Posterior vena cava (tissue), 2 donors: ENCODE results near the gene KANK2. TPM values are rescaled to one million over a fixed set of nuclear protein-coding genes. Genes with fewer than 3 reads are reported as not detected.
"Not testable (repeated sequence)": the region's sequence is repeated elsewhere in the genome, so short reads cannot be mapped to it uniquely, and the experiment has no call there.

ENCODE experiments used
- DNase-seq: peaks from one replicate; pipeline ENCODE4 v3.0.0-alpha.2; 2020; ENCODE audit warnings: low spot score
- intact Hi-C, 2 donors: fragments of 100-400 bp; cut with DNase I; formaldehyde crosslinking; loops; one replicate each; pipeline versions ENCODE4 v1.14.1 to v1.14.2; 2022 to 2023
- total RNA-seq, 2 donors: library from RNA; stranded (reverse); fragmentation: NEBNext Ultra II Directional; extraction: Animal tissue kit (Norgen Biotek cat#: 25700); gene quantifications; one replicate each; pipeline ENCODE4 v1.2.1, GENCODE V29; 2021
- donor health status: DM: yes; HTN: yes; CAD: no.
- donor health status: DM: yes; HTN: yes; CAD: no.

Gene KANK2
- total RNA-seq, 2 donors from 2014 or later = 355 to 482 TPM

DNA sequence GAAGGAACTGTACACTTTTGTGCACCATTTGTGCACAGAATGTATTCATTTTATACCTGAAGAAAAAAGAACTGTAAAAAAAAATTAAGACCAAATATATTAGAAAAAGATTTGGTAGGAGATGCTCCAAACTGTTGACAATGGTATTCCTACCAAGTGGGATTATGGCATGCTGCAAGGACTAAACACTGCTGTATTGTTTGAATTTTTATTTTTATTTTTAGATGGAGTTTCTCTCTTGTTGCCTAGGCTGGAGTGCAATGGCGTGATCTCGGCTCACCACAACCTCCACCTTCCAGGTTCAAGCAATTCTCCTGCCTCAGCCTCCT, 36.9 kb downstream of the KANK2 start:
- not testable (repeated sequence) for DNase-seq
- intact Hi-C loops = loop anchor here in 1 of 2 donors (5.0 kb wide), 1 partner anchor 37 kb away; the partner anchor contains the start of gene KANK2

DNA sequence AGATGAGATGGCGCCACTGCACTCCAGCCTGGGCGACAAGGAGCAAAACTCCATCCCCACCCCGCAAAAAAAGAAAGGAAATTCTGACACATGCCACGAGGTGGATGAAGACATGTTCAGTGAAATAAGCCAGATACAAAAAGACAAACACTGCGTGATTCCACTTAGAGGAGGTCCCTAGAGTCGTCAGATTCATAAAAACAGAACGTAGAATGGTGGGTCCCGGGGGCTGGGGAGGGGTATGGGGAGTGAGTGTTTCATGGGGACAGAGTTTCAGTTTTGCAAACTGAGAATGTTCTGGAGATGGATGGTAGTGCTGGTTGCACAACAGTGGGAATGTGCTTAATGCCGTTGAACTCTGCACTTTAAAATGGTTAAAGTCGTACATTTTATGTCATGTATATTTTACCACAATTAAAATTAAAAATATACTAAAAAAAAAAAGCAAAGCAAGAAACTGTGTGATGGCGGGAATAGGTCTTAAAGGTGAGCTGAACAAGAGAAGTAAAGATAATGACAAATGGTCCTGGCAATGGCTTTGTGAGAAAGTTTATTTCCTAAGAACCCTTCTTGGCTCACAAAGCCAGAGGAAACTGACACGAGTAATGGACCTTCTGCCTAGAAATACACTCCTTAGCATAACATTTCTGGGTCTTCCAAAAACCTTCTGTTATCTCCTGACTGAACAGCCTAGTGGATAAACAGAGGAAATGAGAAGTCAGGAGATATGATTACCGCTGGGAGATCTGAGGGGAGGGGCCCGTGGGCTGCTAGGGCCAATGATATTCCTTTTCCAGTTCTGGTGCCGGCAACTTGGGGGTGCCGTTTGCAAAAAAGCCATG, 37.5 kb downstream of the KANK2 start:
- intact Hi-C loops = loop anchor here in 1 of 2 donors (5.0 kb wide), 1 partner anchor 37 kb away; the partner anchor contains the start of gene KANK2
- no peak for DNase-seq

DNA sequence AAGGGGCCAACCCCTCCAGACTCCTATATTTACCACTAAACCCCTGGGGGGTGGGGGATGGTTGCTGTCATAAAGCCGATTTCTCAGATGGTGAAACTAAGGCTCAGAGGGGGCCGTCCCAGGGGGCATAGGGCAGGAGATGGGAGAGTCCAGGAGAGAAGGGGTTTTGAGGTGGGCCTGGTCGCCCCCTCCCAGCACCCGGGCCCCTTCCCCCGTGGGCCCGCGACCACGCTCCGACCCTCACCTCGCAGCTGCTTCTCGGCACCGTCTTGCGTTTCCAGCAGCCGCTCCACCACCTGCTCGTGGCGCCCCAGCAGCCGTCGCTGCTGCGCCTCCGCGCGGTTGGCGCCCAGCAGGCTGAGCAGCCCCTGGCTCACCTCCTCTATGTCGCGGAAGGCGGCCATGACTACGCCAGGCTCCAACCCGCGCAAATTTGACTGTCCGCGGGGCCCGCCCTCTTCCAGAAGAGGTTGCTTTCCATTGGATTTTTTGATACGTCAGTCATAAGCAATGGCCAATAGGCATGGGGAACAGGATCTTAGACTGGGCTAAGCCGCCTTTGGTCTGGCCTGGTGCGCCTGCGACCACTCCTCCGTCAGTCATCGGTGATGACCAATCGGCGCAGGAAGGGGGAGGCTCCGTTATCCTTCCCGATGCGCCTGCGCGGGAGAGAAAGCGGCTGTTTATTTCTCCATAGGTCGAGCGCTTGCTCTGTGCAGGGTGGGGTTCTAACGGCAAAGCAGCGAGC, 41.8 kb downstream of the KANK2 start, which contains the start of gene SPC24:
Gene SPC24, minus strand, starts transcription at position 410 of the 748 bp plus-strand sequence. Its CDS starts 6 bp downstream, at position 404.
- intact Hi-C loops = no loop called here
- DNase-seq = peak; percentile 98

DNA sequence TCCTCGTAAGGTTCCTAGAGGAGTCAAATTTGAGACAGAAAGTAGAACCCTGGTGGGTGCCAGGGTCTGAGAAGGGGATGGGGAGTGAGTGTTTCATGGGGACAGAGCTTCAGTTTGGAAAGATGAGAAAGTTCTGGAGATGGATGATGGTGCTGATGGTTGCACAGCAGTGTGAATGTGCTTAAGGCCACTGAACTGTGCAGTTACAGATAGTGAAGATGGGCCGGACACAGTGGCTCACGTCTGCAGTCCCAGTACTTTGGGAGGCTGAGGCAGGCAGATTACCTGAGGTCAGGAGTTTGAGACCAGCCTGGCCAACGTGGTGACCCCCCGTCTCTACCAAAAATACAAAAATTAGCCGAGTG, 42.7 kb downstream of the KANK2 start:
- intact Hi-C loops = no loop called here
- no peak for DNase-seq

DNA sequence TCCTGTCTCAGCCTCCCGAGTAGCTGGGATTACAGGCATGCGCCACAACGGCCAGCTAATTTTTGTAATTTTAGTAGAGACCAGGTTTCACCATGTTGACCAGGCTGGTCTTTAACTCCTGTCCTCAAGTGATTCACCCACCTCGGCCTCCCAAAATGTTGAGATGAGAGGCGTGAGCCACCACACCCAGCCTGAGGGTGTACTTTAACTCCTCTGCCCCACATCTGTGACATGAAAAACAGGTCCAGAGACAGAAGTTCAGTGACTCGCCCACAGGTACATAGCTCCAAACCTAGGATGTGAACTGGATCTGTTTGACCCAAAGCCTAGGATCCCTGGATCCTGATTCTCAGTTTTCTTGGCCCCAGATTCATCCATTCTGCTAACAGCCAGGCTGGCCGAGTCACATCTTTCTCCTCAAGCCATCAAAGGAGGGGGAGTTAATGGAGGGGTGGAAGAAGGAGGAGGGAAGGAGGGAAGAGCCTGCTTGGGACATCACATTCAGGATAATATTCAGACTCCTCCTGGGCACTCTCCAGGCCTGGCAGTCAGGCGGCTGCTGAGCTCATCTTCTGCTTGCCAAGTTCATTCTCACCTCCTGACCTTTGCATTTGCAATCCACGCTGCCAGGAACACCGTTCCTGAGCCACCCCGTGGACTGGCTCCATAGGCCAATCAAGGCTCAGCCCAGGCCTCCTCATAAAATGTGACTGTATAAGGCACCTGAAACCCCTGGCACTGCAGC, 44.9 kb downstream of the KANK2 start:
- intact Hi-C loops = no loop called here
- DNase-seq = peak; percentile 91

DNA sequence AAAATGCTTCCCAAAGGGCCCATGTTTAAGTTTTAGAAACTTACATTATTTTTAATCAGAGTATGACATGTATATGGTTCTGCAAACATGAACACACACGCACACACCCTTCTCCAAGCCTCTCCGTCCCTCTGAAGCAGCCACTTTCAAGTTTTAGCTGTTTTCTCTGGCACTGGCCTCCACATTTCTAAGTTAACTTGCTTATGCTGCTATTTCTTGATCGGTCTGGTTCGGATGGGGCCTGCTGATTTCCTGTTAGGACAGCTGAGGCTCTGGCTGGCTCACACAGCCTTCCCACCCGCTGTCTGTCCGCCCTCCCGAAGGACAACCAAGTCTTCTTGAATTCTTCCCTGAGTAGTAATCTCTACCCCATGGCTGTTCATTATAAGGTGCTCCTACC, 46.2 kb downstream of the KANK2 start:
- no peak for DNase-seq
- intact Hi-C loops = no loop called here

DNA sequence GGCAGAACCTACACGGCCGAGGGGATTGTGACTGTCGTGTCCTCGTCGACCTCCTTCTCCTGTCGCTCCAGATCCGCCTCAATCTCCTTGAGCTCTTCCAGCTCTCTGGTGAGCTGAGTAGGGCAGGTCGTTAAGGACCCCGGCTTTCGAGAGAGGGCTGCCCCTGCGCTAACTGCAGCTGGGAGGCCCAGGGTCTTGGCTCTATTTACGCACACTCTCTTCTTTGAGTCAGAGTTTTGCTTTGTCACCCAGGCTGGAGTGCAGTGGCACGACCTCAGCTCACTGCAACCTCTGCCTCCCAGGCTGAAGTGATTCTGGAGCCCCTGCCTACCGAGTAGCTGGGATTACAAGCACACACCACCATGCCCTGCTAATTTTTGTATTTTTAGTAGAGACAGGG, 49.3 kb downstream of the KANK2 start:
- intact Hi-C loops = no loop called here
- DNase-seq = no peak

DNA sequence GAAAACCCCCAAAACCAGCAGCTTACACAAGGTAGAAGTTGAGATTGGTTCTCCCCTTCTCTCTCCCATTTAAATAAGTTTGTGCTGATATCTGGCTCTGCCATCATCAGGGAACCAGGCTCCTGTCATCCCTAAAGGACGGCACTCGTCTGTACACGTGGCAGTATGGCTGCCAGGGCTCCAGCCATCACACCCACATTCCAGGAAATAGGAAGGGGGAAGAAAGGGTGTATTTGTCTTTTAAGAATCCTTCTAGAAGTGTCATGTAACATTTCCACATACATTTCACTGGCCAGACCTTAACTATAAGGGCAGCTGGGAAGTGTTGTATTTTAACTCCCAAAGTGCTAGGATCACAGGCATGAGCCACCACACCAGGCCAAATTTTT, 51.8 kb downstream of the KANK2 start:
- no peak for DNase-seq
- intact Hi-C loops = no loop called here

DNA sequence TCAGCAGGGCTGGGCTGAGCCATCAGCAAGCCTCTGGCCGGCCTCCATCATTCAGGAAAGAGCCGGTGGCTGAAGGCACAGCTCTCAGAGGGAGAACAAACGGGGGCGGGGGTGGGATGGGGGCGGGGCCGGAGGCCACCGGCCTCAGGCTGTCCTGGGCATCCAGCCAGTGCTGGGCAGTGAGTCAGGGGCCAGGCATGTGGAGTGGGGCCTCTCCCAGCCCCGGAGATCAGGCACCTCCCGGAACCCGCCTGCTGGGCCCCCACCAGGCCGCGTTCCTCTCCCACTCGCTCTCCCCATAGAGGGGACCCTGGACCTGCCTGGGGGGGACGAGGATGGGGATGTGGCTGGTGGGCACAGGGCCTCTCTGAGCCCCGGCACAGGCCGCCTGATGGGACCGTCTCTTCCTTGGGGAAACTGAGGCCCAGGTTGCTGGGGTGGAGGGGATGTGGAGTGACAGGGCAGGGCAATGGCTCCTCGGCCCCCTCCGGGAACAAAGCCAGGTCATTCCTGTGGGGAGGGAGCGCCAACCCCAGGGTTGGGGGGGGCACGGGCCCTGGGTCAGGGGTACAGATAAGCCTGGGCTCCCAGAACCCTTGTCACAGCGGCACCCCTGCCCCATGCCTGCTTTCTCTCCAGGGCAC, 54.7 kb downstream of the KANK2 start:
- intact Hi-C loops = no loop called here
- DNase-seq = peak; percentile 96

DNA sequence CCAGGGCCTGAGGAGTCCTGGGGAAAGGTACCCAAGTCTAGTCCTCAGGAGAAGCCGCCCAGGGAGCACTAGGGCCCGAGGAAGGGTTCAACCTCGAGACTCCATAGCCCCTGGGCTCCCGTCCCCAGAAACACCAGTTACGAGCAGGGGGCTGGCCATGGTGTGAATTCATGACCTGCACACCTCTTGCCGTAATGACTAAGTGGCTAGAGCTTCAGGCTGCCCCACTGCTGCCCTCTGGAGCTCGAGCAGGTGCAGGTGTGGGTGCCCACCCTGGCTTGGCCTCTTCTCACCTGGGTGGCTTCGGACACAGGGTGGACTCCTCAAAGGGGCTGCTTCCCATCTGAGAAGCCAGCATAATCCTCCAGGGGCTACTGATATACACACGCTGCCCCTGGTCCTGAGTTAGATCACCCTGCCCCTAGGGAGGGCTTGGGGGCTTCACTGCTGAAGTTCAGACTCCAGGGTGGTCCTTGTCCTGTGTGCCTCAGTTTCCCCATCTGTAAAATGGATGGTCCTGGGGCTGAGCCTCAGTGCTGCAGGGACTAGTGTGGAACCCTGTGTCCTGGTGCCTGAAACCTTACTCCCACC, 55.3 kb downstream of the KANK2 start:
- intact Hi-C loops = no loop called here
- DNase-seq = no peak

DNA sequence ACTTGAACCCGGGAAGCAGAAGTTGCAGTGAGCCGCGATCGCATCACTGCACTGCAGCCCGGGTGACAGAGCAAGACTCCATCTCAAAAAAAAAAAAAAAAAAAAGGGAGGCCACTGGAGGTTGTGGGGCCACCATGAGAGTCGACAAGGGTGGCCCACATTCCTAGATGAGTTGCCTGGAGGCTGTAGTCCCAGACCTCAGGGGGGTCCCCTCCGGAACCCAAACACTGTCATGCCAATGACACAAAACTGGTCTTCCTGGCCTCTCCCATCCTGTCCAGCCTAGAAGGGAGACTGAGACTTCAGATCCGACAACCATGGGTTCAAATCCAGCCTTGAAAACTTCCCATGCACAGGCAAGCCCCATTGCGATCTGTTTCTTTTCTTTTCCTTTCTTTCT, 56.4 kb downstream of the KANK2 start:
- no peak for DNase-seq

DNA sequence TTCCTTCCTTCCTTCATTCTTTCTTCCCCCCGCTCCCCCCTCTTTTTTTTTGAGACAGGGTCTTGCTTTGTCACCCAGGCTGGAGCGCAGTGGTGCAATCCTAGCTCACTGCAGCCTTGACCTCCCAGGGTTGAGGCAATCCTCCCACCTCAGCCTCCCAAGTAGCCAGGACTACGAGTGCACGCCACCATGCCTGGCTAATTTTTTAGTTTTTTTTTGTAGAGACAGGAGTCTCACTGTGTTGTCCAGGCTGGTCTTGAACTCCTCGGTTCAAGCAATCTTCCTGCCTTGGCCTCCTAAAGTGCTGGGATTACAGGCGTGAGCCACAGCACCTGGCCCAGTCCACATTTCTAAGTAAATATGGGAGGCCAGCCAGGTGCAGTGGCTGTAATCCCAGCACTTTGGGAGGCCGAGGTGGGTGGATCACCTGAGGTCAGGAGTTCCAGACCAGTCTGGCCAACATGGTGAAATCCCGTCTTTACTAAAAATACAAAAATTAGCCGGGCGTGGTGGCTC, 57.3 kb downstream of the KANK2 start:
- DNase-seq, intact Hi-C loops: not testable (repeated sequence)

More for the DNA sequence above, 56.4 kb downstream of the KANK2 start:
- intact Hi-C loops = no loop called here

DNA sequence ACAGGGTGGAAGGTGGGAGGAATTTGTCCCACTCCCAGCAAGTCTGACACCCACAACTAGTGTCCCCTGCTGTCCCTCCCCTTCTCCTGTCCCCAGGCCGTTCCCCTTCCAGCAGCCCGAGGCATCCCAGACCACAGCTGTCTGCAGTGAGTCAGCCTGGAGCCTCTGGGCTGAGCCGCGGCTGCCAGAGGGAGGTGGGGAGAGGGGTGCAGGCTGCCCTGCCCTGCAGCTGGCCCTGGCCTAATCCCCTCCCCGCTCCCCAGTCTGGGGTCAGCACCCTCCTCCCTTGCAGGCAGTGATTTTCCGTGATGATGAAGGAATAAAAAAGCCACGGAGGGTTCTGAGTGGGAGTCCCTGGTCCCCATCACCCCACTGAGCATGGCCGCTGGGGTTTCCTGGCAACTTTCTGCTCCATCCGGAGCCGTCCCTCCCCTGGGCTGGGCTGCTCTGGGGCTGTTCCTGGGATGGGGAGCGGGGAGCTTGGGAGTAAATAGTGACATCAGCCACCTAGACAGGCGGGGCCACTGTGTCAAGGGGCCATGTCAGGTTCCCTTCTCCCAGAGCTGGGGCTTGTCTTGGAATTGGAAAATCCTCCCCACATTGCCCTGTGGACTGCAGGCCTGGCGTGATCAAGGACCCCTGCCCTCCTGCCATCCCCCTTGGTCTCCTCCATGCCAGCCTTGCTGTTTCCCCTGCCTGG, 58.6 kb downstream of the KANK2 start:
- intact Hi-C loops = loop anchor here (5.0 to 10.0 kb wide), 2 partner anchors 64 to 306 kb away; no protein-coding TSS in a partner anchor
- DNase-seq = peak; percentile 95

DNA sequence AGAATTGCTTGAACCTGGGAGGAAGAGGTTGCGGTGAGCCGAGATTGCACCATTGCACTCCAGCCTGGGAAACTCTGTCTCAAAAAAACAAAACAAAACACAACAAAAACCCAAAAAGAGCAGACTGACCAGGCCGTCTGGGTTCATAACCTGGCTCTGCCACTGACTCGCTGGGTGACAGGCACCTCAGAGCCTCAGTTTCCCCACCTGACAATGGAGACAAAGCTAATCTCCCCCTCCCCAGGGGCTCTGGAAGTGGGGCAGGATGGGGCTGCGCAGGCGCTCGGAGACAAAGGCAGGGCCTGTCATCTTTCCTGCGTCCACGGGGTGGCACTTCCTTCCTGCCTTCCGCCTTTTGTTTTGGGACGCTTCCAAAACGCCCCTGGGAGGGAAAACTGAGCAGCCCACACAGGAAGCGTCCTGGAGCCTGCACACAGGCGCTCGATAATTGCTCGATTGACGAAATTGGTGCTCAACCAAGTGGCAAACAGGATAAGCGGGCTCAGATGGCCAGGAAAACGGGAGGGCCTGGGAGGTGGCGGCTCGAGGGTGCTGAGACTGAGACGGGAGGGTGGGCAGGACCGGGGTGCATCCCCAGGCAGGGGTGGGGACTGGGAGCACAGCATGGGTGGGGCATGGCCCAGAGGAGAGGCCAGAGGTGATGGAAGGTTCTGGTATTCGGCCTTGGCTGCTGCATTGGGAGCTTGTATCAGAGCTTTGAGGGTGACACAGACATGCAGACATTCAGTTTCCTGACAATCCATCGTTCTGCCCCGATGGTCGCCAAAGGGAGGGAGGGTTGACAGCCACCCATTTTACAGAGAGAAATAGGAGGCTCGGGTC, 59.6 kb downstream of the KANK2 start:
- peak; percentile 94 for DNase-seq
- intact Hi-C loops = loop anchor here (5.0 to 10.0 kb wide), 2 partner anchors 65 to 307 kb away; no protein-coding TSS in a partner anchor

DNA sequence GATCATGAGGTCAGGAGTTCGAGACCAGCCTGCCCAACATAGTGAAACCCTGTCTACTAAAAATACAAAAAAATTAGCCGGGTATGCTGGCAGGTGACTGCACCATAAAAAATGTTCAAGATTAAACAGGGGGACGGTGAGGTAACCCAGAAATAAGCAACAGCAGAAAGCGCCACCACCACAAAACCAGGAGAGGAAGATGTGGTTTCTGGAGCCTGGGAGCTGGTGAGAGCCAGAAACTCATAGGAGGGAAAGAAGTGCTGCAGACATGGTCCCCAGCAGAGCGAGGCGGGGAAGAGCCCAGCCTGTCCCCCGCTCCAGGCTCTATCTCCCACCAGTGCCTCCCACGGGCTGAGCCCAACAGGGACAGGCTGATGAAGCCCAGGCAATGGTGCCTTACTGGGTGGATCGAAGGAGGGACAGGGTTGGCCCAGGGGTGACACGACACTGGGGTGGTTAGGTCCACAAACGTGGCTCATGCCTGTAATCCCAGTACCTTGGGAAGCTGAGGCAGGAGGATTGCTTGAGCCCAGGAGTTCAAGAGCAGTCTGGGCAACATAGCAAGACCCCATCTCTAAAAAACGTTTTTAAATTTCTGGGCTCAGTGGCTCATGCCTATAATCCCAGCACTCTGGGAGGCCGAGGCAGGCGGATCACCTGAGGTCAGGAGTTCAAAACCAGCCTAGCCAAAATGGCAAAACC, 60.8 kb downstream of the KANK2 start:
- intact Hi-C loops = loop anchor here (5.0 to 10.0 kb wide), 2 partner anchors 66 to 308 kb away; no protein-coding TSS in a partner anchor
- DNase-seq = no peak

DNA sequence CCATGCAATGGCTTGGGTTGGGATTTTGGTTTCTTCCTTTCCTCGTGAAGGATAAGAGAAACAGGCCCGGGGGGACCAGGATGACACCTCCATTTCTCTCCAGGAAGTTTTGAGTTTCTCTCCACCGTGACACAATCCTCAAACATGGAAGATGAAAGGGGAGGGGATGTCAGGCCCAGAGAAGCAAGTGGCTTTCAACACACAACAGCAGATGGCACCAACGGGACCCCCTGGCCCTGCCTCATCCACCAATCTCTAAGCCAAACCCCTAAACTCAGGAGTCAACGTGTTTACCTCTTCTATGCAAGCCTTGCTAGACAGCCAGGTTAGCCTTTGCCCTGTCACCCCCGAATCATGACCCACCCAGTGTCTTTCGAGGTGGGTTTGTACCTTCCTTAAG, 65.9 kb downstream of the KANK2 start:
- no peak for DNase-seq
- intact Hi-C loops = loop anchor here (5.0 to 10.0 kb wide), 2 partner anchors 99 to 313 kb away; no protein-coding TSS in a partner anchor
